ENCODE results near the gene UGT2B11. TPM values are rescaled to one million over a fixed set of nuclear protein-coding genes. Genes with fewer than 3 reads are reported as not detected.
"Not testable (repeated sequence)": the region's sequence is repeated elsewhere in the genome, so short reads cannot be mapped to it uniquely, and the experiment has no call there.

UGT2B11 gene
- total RNA-seq, 1 experiment from 2014 or later, result not detected

DNA sequence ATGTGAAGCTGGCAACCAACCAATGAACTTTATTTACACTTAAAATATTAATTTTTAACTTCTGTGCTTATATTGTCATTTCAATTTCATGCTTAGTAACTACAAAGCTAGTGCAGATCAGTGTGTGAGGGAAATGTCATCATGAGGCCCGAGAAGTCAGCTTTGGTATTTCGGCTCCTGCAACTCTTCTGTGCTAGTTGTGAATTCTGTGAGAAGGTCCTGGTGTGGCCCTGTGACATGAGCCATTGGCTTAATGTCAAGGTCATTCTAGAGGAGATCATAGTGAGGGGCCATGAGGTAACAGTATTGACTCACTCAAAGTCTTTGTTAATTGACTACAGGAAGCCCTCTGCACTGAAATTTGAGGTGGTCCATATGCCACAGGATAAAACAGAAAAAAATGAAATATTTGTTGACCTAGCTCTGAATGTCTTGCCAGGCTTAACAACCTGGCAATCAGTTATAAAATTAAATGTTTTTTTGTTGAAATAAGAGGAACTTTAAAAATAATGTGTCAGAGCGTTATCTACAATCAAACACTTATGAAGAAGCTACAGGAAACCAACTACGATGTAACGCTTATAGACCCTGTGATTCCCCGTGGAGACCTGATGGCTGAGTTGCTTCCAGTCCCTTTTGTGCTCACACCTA lies 32.9 kb downstream of the UGT2B11 start:
- DNase-seq (ENCODE audit: low read depth, low spot score); in situ Hi-C loops (cut with HindIII; ENCODE audit: low pct_unique_long_range_greater_than_20kb, low sequenced_read_pairs): not testable (repeated sequence)

DNA sequence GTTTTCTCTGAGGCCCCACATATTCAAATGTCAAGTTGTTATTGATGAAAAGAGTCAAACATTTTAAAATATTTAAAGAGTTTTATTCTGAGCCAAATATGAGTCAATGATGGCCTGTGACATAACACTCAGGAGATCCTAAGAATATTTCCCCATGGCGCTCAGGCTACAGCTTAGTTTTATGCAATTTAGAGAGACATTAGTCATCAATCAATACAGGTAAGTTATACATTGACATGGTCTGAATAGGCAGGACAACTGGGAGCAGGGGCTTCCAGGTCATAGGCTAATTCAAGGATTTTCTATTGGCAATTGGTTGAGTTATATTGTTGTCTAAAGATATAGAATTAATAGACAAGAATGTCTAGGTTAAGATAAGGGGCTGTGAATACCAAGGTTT lies 34.7 kb downstream of the UGT2B11 start:
- DNase-seq (ENCODE audit: low read depth, low spot score); in situ Hi-C loops (cut with HindIII; ENCODE audit: low pct_unique_long_range_greater_than_20kb, low sequenced_read_pairs): not testable (repeated sequence)

DNA sequence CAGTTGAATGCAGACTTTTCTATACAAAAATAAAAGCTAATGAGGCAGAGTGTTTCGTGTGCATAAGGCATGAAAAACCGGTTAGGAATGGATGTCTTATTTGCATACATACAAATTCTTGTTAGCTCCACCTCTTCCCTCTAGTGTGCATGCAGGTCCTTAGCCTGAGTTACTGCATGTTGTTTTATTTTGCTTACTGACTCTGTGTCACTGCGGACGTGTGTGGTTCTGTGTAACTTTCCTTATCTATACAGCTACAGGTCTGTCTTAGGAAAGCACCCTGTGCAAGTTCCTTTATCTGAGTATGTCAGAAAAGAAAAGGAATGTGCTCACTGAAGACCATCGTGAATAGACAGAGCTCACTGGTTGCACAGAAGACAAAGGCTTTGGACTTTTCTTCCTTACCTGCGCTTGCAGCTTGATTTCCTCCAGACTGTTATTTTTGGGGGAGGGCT lies 35.8 kb downstream of the UGT2B11 start:
- in situ Hi-C loops (cut with HindIII; ENCODE audit: low pct_unique_long_range_greater_than_20kb, low sequenced_read_pairs), result not testable (repeated sequence)

DNA sequence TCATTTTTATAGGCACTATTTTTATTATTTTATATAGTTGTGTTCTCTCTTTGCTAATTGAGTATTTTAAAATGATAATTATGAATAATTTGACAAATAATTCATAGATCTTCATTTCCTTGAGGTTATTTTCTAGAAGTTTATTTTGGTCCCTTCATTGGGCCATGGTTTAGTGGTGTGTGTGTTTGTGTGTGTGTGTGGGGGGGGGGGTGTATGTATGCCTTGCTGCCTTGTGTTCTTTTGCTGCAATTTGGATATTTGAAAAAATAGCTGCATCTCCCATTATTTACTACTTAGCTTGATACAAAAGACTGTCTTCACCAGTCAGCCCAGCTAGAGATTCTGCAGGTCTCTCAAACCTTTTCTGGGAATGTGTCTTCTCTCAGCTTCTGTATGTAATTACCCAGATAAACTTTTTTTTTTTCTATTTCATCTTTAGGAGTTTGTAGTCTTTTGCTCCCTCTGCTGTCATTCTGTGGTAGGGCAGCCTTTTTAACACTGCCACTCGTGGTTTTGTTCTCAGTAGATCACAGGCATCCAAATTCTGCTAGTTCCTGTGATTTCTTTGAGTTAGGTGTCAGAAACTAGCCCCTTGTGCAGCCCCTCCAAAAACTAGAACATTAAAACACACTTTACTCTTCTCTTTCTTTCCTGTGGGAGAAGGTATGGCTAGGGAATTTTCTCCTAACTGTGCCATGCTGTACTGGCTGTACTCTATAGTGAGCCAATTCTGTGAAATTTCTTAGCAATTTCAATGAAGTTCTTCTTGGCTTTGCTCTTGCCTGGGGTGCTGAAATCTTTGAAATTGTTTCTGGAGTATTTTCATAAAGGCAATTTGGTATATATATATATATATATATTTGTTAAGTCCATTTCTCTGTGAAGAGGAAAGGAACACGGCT lies 44.1 kb downstream of the UGT2B11 start:
- in situ Hi-C loops (cut with HindIII; ENCODE audit: low pct_unique_long_range_greater_than_20kb, low sequenced_read_pairs), result not testable (repeated sequence)
- DNase-seq (ENCODE audit: low read depth, low spot score), result peak; percentile 65

More for the DNA sequence above, 35.8 kb downstream of the UGT2B11 start:
- not testable (repeated sequence) for DNase-seq (ENCODE audit: low read depth, low spot score)

DNA sequence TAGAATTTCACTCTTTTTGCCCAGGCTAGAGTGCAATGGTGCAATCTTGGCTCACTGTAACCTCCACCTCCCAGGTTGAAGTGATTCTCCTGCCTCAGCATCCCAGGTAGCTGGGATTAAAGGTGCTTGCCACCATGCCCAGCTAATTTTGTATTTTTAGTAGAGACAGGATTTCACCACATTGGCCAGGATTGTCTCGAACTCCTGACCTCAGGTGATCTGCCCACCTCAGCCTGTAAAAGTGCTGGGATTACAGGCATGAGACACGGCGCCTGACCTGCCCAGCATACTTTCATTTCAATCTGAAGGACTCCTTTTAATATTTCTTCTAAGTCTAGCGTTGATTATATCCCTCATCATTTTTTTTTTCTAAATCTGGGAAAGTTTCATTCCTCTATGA lies 45.4 kb downstream of the UGT2B11 start:
- DNase-seq (ENCODE audit: low read depth, low spot score); in situ Hi-C loops (cut with HindIII; ENCODE audit: low pct_unique_long_range_greater_than_20kb, low sequenced_read_pairs): not testable (repeated sequence)

DNA sequence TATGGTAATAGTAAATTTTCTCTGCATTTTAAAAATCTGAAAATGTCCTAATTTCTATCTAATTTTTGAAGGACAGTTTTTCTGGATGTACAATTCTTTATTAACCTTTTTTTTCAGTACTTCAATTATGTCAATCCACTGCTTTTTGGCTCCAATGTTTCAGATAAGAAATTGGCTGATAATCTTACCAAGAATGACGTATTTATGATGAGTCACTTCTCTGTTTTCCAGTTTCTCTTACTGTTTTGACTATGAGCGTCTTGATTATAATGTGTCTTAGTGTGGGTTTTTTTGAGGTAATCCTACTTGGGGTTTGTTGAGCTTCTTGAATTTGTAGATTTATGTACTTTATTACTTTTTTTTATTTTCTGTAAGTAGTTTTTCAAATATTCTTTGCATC lies 47.2 kb downstream of the UGT2B11 start:
- peak; percentile 1 for DNase-seq (ENCODE audit: low read depth, low spot score)
- in situ Hi-C loops (cut with HindIII; ENCODE audit: low pct_unique_long_range_greater_than_20kb, low sequenced_read_pairs), result no loop called here

DNA sequence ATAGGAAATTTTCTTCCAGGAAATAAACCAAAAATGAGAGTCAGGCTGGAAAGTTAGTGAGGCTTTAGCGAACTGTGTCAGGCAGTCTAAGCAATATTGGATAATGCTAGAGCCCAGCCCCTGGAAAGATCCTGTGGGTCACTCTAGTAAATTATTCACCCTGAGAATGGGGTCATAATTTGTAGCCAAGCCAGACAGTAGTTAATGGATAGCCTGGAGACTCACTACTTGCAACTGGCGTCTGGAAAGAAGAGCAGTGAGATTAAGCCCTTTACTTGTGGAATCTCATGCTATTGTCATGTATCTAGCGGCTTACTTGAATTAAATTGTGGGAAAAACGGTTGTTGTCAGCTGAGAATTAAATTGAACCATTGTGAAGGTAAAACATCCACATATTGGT lies 48.2 kb downstream of the UGT2B11 start:
- in situ Hi-C loops (cut with HindIII; ENCODE audit: low pct_unique_long_range_greater_than_20kb, low sequenced_read_pairs), result not testable (repeated sequence)

DNA sequence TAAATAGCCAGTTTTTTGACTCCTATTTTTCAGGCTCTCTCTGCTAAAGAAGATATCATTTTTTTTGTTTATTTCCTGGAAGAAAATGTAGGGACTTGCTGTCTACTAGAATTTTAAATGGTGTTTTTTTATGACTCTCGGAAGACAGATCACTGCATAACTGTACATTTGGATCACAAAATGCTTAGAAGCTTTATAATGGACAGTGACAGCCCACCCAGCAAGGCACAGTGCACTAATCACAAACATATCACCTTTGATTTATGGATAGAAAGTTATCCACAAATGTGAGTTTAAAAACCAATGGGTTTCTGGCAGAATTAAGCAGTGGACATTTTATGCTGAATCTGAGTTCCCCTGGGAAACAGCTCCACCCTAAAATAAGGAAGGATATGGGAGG lies 48.8 kb downstream of the UGT2B11 start:
- DNase-seq (ENCODE audit: low read depth, low spot score); in situ Hi-C loops (cut with HindIII; ENCODE audit: low pct_unique_long_range_greater_than_20kb, low sequenced_read_pairs): not testable (repeated sequence)

More for the DNA sequence above, 48.2 kb downstream of the UGT2B11 start:
- DNase-seq (ENCODE audit: low read depth, low spot score), result not testable (repeated sequence)

DNA sequence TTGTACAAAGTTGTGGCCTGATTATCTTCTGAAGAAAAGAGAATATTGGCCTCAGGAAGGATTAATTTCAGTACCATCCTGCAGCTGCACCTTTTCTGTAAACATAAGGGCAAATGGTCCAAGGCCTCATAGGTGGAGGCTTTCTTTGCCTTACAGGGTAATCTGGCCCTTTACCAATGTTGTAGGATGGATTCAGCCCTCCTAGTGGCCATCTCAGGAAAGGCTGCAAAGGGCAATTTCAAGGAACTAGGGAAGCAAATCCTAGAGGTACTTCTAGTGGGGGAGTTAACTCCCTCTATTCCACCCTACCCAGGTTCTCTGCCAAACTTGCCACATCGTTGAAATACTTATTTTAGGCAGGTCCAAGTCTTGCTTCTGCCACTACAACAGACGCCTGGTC lies 57.6 kb downstream of the UGT2B11 start:
- in situ Hi-C loops (cut with HindIII; ENCODE audit: low pct_unique_long_range_greater_than_20kb, low sequenced_read_pairs), result no loop called here

DNA sequence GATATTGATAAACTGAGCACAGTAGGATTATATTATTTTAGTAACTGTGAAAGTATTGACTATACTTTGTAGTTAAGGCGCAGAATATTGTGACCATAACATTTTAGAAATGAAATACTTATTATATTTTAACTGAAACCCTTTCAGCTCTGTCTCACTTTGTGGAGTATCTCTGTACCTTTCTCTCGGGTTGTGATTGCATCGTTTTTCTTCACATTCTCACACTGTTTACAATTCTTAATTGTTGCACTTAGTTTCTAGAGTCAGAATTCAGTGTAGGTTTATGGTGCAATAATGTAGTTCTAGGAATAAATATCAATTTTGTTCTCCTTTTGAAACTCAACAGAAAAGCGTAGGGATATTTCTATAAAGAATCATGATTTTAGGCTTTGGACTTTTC lies 60.5 kb downstream of the UGT2B11 start:
- DNase-seq (ENCODE audit: low read depth, low spot score), result no peak
- in situ Hi-C loops (cut with HindIII; ENCODE audit: low pct_unique_long_range_greater_than_20kb, low sequenced_read_pairs), result no loop called here

More for the DNA sequence above, 57.6 kb downstream of the UGT2B11 start:
- peak; percentile 48 for DNase-seq (ENCODE audit: low read depth, low spot score)

Other genes starting within 250 kb of the UGT2B11 start
- gene UGT2B7, start 118.3 kb downstream of the UGT2B11 start, total RNA-seq (2014; rRNA removed; shearing (Covaris generic)), result 3.3 and 4.7 TPM in 2 replicates
- not detected in 2 replicates for gene UGT2B28, start 65.7 kb upstream of the UGT2B11 start, total RNA-seq (2014; rRNA removed; shearing (Covaris generic))

Measured in SK-MEL-5 (cell line).